Fibroblast of mammary gland (primary cell): ENCODE measurements around the gene SLC15A3.
A peak's percentile ranks its signal among the peaks of the same experiment; 100 is the strongest.
"Not testable (repeated sequence)": the region's sequence is repeated elsewhere in the genome, so short reads cannot be mapped to it uniquely, and the experiment has no call there.

Experiments used
- DNase-seq: peaks from one replicate; pipeline ENCODE4 v3.0.0-alpha.2; 2010; ENCODE audit warnings: low read depth
- H3K4me3 ChIP-seq: 2 replicates; pipeline ENCODE4 v1.5.1; 2011; ENCODE audit warnings: low read depth, mild to moderate bottlenecking, low read length, moderate library complexity; ENCODE audit not compliant: control insufficient read depth
- CTCF ChIP-seq: conservative IDR thresholded peaks from 2 replicates; pipeline ENCODE4 v1.5.1; 2011; ENCODE audit warnings: low read depth, low read length, inconsistent platforms; ENCODE audit not compliant: control insufficient read depth, insufficient read depth

Gene SLC15A3

GRCh38 chr11:60912851-60913528 is 39.0 kb downstream of the SLC15A3 start:
- TF ChIP-seq CTCF: no peak
- no peak for DNase-seq
- no peak overlapping the region for H3K4me3 ChIP-seq

GRCh38 chr11:60912223-60912850 is 39.6 kb downstream of the SLC15A3 start:
- TF ChIP-seq CTCF: no peak
- no peak overlapping the region for H3K4me3 ChIP-seq
- no peak for DNase-seq

GRCh38 chr11:60910711-60911380 is 41.1 kb downstream of the SLC15A3 start:
- no peak overlapping the region for H3K4me3 ChIP-seq
- no peak for DNase-seq
- TF ChIP-seq CTCF: no peak

GRCh38 chr11:60910281-60910687 is 41.7 kb downstream of the SLC15A3 start:
- no peak for DNase-seq
- H3K4me3 ChIP-seq: no peak overlapping the region
- no peak for TF ChIP-seq CTCF

GRCh38 chr11:60909680-60910280 is 42.2 kb downstream of the SLC15A3 start:
- not testable (repeated sequence) for H3K4me3 ChIP-seq, DNase-seq

GRCh38 chr11:60908803-60909202 is 43.2 kb downstream of the SLC15A3 start:
- H3K4me3 ChIP-seq: no peak overlapping the region
- TF ChIP-seq CTCF: no peak
- no peak for DNase-seq

- peak; percentile 92 for DNase-seq
- peak within 1 kb of the TSS; percentile 75 for H3K4me3 ChIP-seq
- no peak for TF ChIP-seq CTCF
These were observed 45.6 kb downstream of the SLC15A3 start, which contains the start of gene PRPF19 for GRCh38 chr11:60906132-60906972. TSS of gene PRPF19 (minus strand) at chr11:60906585. CDS start at chr11:60906382, 203 bp downstream.
